HFFc6 (cell line): ENCODE measurements around the gene FBXL13. TPM values are rescaled to one million over a fixed set of nuclear protein-coding genes. Genes with fewer than 3 reads are reported as not detected.
A peak's percentile ranks its signal among the peaks of the same experiment; 100 is the strongest.
"Not testable (repeated sequence)": the region's sequence is repeated elsewhere in the genome, so short reads cannot be mapped to it uniquely, and the experiment has no call there.

ENCODE experiments used
- DNase-seq: peaks from one replicate; pipeline ENCODE4 v3.0.0-alpha.2; 2018
- H3K27ac Mint-ChIP-seq: 2 replicates; pipeline ENCODE4 v1.8.0; 2020; ENCODE audit warnings: mild to moderate bottlenecking, mixed read lengths
- H3K27me3 Mint-ChIP-seq: 2 replicates; pipeline ENCODE4 v1.8.0; 2021; ENCODE audit warnings: mild to moderate bottlenecking, moderate library complexity, mixed read lengths; ENCODE audit not compliant: insufficient read depth
- H3K36me3 Mint-ChIP-seq: 2 replicates; pipeline ENCODE4 v1.8.0; 2021; ENCODE audit warnings: low read depth, mixed read lengths
- H3K4me1 Mint-ChIP-seq: 2 replicates; pipeline ENCODE4 v1.8.0; 2020; ENCODE audit warnings: low read depth, mixed read lengths
- H3K4me3 Mint-ChIP-seq: 2 replicates; pipeline ENCODE4 v1.8.0; 2020; ENCODE audit warnings: mild to moderate bottlenecking, moderate library complexity, mixed read lengths
- H3K9me3 Mint-ChIP-seq: 2 replicates; pipeline ENCODE4 v1.8.0; 2020; ENCODE audit warnings: mild to moderate bottlenecking, mixed read lengths
- total RNA-seq, 6 experiments: library from RNA; stranded (reverse); fragmentation: NEBNext Ultra II Directional; extraction: Animal tissue kit (Norgen Biotek cat#: 25700); gene quantifications; 2 replicates in 1 of 6; 3 replicates in 5 of 6; pipeline ENCODE4 v1.2.3, GENCODE V29; 2021
- TF ChIP-seq, protein P1 (sequence below): fragments of 200-600 bp; sonication (generic); IDR thresholded peaks from 2 replicates; pipeline ENCODE4 v1.5.0; 2021; ENCODE audit warnings: antibody characterized with exemption, mild to moderate bottlenecking

The FBXL13 gene
- total RNA-seq, 6 experiments from 2014 or later: 0.43 to 0.74 (median 0.56) TPM

DNA sequence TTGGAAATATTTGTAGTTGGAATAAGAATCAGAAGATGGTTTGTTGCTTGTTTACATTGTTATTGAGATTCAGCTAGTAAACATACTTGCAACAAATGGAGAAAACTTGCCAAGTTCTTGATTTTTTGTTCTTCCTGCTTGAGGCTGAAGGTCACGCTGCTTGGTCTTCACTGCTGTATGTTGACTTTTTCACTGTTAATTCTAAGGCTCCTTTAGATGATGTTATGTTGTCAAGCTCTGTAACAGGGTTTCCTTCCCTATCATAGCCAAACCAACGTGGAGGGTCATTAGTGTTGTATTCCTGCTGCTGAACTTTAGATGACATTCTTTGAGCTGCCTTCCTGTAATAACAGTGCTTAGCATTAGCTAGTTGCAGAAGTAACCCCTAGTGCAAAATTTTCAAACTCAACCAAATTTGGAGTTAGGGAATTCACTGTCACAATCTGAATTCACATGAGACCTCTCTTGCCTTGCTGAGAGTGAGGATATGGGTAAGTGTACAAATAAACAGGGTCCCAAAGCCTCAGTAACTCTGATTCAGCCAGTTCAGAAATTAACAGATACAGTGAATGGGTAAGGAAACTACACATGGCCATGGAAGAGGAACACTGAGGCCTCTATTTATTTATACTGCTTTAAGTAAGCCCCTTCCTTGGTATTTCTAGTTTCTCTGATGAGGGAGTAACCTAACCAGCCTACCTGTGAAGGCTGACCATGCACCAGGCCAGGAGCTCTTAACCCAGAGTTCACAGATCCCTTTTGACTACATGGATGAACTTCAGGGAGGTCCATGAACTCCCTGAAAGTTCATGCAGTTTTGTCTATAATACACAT, 261.2 kb downstream of the FBXL13 start:
- no peaks in the 10 kb centered on the region for H3K9me3 Mint-ChIP-seq
- H3K27me3 Mint-ChIP-seq: no peaks in the 10 kb centered on the region; the same call in 1 of the 2 replicates
- DNase-seq: no peak
- H3K4me3 Mint-ChIP-seq: no peak overlapping the region
- peaks cover 4% of the 10 kb centered on the region; the same call in 1 of the 2 replicates for H3K36me3 Mint-ChIP-seq
- TF ChIP-seq, protein P1, sequence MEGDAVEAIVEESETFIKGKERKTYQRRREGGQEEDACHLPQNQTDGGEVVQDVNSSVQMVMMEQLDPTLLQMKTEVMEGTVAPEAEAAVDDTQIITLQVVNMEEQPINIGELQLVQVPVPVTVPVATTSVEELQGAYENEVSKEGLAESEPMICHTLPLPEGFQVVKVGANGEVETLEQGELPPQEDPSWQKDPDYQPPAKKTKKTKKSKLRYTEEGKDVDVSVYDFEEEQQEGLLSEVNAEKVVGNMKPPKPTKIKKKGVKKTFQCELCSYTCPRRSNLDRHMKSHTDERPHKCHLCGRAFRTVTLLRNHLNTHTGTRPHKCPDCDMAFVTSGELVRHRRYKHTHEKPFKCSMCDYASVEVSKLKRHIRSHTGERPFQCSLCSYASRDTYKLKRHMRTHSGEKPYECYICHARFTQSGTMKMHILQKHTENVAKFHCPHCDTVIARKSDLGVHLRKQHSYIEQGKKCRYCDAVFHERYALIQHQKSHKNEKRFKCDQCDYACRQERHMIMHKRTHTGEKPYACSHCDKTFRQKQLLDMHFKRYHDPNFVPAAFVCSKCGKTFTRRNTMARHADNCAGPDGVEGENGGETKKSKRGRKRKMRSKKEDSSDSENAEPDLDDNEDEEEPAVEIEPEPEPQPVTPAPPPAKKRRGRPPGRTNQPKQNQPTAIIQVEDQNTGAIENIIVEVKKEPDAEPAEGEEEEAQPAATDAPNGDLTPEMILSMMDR: no peak
- H3K4me1 Mint-ChIP-seq: peaks cover 33% of the 10 kb centered on the region
- no peak overlapping the region; the same call in 1 of the 2 replicates for H3K27ac Mint-ChIP-seq

- Mint-ChIP-seq H3K36me3 (peaks cover 7% of the 10 kb centered on the region; the same call in 1 of the 2 replicates), H3K9me3 (no peaks in the 10 kb centered on the region), H3K27me3 (no peaks in the 10 kb centered on the region; the same call in 1 of the 2 replicates), H3K4me3 (no peak overlapping the region), H3K27ac (no peak overlapping the region), H3K4me1 (peaks cover 33% of the 10 kb centered on the region)
- TF ChIP-seq, protein P1: no peak
- no peak for DNase-seq
Observed at GRCh38 chr7:102811942-102812678, 262.5 kb downstream of the FBXL13 start.

DNA sequence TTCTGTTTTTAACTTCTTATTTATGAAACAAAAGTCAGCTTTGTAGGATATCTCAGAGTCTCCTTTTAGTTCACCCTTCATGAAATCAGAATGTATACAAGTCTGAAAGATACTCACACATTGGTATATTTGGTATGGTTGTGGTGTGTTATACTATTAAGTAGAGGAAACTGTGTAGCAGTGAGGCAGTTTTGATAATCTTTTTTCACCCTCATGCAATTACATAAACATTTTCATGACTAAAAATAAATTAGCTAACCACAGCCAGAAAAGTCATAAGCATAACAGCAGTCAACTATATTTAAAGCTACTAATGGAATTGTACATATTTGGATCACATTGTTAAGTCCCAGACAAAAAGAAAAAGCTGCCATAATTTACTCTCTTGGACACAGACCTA, 263.7 kb downstream of the FBXL13 start:
- Mint-ChIP-seq H3K4me1 (peaks cover 33% of the 10 kb centered on the region), H3K9me3 (no peaks in the 10 kb centered on the region), H3K27me3 (no peaks in the 10 kb centered on the region; the same call in 1 of the 2 replicates), H3K4me3 (no peak overlapping the region), H3K36me3 (peaks cover 7% of the 10 kb centered on the region; the same call in 1 of the 2 replicates), H3K27ac (no peak overlapping the region)
- TF ChIP-seq, protein P1: no peak
- no peak for DNase-seq

DNA sequence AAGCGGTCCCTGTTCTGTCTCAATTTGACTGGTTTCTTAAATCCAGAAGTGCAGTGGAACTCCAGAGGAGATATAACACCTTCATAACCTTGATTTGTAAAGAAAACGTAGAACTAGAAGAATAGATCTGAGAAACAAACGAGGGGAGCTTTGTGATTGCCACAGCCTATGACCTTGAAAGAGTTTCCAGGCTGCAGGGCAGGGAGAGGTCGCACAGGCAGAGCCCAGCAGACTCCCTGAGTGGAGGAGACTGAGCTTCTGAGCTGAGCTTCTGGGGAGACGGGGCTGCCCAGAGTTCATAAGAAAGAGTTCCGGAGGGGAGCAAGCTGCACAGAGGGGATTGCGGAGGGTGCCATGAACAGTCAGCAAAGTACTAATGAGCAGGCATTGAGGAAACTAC, 268.0 kb downstream of the FBXL13 start:
- H3K4me1 Mint-ChIP-seq: peaks cover 10% of the 10 kb centered on the region
- H3K9me3 Mint-ChIP-seq: peaks cover 14% of the 10 kb centered on the region
- TF ChIP-seq, protein P1: no peak
- no peak for DNase-seq
- no peak overlapping the region for H3K27ac Mint-ChIP-seq
- no peaks in the 10 kb centered on the region; the same call in 1 of the 2 replicates for H3K27me3 Mint-ChIP-seq
- no peak overlapping the region for H3K4me3 Mint-ChIP-seq
- H3K36me3 Mint-ChIP-seq: peaks cover 30% of the 10 kb centered on the region

DNA sequence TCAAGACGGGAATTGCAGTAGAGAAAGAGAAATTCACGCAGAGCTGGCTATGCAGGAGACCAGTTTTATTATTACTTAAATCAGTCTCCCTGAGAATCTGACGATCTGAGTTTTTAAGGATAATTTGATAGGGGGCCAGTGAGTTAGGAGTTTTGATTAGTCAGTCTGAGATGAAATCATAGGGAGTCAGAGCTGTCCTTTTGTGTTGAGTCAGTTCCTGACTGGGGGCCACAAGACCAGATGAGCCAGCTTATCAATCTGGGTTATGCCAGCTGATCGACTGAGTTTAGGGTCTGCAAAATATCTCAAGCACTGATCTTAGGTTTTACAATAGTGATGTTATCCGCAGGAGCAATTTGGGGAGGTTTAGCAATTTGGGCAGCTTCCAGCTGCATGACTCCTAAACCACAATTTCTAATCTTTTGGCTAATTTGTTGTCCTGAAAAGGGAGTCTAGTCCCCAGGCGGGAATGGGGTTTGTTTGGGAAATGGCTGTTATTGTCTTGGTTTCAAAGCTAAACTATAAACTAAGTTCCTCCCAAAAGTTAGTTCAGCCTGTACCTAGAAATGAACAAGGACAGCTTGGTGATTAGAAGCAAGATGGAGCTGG, 278.5 kb downstream of the FBXL13 start:
- DNase-seq: peak; percentile 37
- H3K4me3 Mint-ChIP-seq: peak overlapping the region; percentile 30; the same call in 1 of the 2 replicates
- H3K36me3 Mint-ChIP-seq: peaks cover 17% of the 10 kb centered on the region
- not testable (repeated sequence) for H3K9me3 Mint-ChIP-seq, H3K27me3 Mint-ChIP-seq
- peaks cover 30% of the 10 kb centered on the region for H3K4me1 Mint-ChIP-seq
- H3K27ac Mint-ChIP-seq: peak overlapping the region; percentile 67

DNA sequence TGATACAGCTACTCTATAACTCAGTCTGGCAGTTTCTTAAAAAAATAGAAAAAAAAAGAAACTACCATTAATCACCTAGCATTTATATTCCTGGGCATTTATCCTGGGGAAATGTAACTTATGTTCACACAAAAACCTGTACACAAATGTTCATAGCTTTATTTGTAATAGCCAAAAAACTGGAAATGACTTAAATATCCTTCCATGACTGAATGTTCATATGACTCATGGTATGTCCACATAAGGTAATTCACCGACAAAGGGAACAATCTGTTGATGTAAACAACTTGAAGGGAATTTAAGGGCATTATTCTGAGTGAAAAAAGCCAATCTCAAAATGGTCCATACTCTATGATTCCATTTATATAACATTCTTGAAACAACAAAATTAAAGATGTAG, 280.0 kb downstream of the FBXL13 start:
- H3K9me3 Mint-ChIP-seq, DNase-seq, H3K36me3 Mint-ChIP-seq, H3K4me3 Mint-ChIP-seq, H3K27me3 Mint-ChIP-seq: not testable (repeated sequence)
- peaks cover 36% of the 10 kb centered on the region for H3K4me1 Mint-ChIP-seq
- peak overlapping the region; percentile 37; the same call in 1 of the 2 replicates for H3K27ac Mint-ChIP-seq

GRCh38 chr7:102791831-102792230, 282.8 kb downstream of the FBXL13 start:
- H3K4me1 Mint-ChIP-seq: peaks cover 35% of the 10 kb centered on the region
- H3K4me3 Mint-ChIP-seq, DNase-seq, H3K9me3 Mint-ChIP-seq, H3K27me3 Mint-ChIP-seq, H3K27ac Mint-ChIP-seq, H3K36me3 Mint-ChIP-seq: not testable (repeated sequence)

DNA sequence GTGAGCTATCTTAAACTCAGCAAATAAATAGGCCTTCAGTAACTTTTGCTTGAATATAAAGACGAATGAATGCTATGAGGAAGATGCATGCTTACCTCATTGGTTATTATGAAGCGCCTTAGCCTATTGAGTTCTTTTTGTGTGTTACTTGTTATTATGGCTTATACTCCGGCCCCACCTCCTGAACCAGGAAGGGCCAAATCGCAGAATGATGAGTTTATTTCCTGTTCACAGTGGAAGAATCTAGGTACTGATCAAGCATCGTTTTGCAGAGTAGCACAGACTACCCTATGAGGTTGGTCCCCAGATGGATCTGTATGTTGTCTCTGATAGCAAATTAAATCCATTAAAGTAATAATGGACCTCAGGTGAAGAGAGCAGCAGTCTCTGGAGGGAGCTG, 283.2 kb downstream of the FBXL13 start:
- peaks cover 30% of the 10 kb centered on the region for H3K4me1 Mint-ChIP-seq
- H3K27me3 Mint-ChIP-seq, H3K4me3 Mint-ChIP-seq, DNase-seq, H3K27ac Mint-ChIP-seq, H3K9me3 Mint-ChIP-seq, H3K36me3 Mint-ChIP-seq: not testable (repeated sequence)
